ENCODE results near the gene ALDH3A2. TPM values are rescaled to one million over a fixed set of nuclear protein-coding genes. Genes with fewer than 3 reads are reported as not detected.

The ALDH3A2 gene
- total and polyA plus RNA-seq, 2 of the 8 experiments (the other 6 are each of a cell fraction or from before 2014, with no cell fraction given): 20.6 to 72.9 TPM

DNA sequence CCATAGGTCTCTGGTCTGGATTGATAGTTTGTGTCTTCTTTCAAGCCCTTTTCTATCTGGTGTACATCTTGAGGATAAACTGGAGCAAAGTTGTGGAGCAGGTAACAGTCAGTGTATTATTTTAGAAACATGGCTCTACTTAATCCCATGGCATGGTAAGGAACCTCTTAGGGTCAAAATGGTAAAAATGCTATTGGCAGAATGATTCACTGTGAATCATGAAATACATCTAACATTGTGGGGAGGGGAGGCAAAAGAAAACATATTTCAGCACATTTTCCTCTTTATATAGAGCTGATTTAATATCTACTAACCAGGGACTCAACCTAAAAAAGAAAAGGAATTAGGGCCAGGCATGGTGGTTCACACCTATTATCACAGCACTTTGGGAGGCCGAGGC, 17.9 kb upstream of the ALDH3A2 start (continued):
- no peak for TF ChIP-seq PHF8 (conservative IDR thresholded peaks at IDR 0.05; ENCODE audit: low read depth, low read length)
- no peak for TF ChIP-seq SP2 (IDR thresholded peaks at IDR 0.05; ENCODE audit: low read length)

Data from H1 (cell line).